LNCAP (cell line): Measurements from ENCODE around the gene EPHA5.

ENCODE experiments used
- TF ChIP-seq, protein P1 (sequence below): fragments of 450-650 bp; IDR thresholded peaks from 2 replicates; pipeline ENCODE4 v1.5.1; 2017; ENCODE audit warnings: mild to moderate bottlenecking

The EPHA5 gene

DNA sequence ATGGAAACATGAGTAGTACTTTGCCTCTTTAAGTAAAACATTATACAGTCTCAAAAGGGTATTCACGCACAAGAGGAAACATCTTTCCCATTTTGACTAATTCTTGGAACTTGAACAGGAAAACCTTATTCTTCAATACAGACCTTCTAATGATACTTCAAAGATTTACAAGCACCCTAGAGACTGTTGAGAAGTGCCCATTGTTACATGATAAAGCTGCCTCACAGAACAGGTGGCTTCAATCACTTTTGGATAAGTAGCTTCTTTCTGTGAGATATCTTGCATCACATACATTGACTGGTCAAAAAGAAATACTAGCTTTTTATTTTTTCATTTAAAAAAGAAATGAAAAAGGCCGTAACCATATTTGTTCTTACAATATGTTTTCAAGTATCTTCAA lies 219.4 kb downstream of the EPHA5 start:
- TF ChIP-seq, protein P1, sequence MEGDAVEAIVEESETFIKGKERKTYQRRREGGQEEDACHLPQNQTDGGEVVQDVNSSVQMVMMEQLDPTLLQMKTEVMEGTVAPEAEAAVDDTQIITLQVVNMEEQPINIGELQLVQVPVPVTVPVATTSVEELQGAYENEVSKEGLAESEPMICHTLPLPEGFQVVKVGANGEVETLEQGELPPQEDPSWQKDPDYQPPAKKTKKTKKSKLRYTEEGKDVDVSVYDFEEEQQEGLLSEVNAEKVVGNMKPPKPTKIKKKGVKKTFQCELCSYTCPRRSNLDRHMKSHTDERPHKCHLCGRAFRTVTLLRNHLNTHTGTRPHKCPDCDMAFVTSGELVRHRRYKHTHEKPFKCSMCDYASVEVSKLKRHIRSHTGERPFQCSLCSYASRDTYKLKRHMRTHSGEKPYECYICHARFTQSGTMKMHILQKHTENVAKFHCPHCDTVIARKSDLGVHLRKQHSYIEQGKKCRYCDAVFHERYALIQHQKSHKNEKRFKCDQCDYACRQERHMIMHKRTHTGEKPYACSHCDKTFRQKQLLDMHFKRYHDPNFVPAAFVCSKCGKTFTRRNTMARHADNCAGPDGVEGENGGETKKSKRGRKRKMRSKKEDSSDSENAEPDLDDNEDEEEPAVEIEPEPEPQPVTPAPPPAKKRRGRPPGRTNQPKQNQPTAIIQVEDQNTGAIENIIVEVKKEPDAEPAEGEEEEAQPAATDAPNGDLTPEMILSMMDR = no peak

- TF ChIP-seq, protein P1 = no peak
These were observed 233.2 kb downstream of the EPHA5 start for GRCh38 chr4:65437102-65437501.

- TF ChIP-seq, protein P1 = no peak
These were observed 248.2 kb downstream of the EPHA5 start for GRCh38 chr4:65422109-65422508.

DNA sequence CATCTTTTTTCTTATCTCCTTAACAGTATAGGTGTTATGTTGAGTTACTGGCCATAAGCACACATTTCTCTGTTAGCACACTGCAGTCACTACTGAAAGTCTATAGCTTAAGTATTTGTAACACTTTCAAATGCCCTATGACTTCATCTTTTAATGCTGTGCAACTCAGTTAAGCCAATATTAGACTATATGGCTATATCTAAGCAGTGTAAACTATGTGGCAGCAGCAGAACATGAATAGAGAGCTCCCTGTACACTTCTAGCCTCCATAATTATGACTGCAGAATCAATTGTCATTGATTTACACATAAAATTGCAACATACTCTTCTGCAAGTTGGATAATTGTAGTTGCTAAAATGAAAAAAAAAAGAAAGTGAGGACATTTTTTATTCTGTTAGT lies 250.3 kb downstream of the EPHA5 start:
- TF ChIP-seq, protein P1 = no peak

DNA sequence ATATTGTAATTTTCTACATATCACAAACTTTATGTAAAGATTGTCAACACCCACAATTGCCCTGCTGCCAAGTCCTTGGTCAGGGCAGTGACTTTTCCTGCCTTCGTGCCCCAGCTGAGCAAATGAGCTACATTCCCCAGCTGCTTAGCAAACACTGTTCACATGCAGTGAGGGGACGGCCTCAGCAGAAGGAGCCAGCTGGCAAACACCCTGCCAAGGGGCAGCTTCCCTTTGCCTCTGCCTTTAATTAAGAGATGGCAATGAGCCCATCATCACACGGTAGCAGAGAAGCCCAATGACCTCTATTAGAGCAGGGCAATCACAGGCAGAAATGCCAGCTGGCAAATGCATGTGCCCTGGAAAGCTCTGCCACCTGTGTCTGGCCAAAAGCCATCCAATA lies 253.4 kb downstream of the EPHA5 start:
- TF ChIP-seq, protein P1 = no peak

GRCh38 chr4:65407483-65407882 lies 262.8 kb downstream of the EPHA5 start:
- TF ChIP-seq, protein P1 = no peak

- TF ChIP-seq, protein P1 = no peak
These were observed 269.2 kb downstream of the EPHA5 start for GRCh38 chr4:65401083-65401482.

GRCh38 chr4:65399084-65399483 lies 271.2 kb downstream of the EPHA5 start:
- TF ChIP-seq, protein P1 = no peak
